Sigmoid colon (tissue), 7 donors: ENCODE results near the gene SF1. TPM values are rescaled to one million over a fixed set of nuclear protein-coding genes. Genes with fewer than 3 reads are reported as not detected.

Experiments
- DNase-seq: peaks from one replicate; pipeline ENCODE4 v3.0.0-alpha.2; 2019
- H3K27ac ChIP-seq, 4 donors: fragments of 200-600 bp; sonication (generic); one replicate each; pipeline ENCODE4 v1.5.1; 2016 to 2019; ENCODE audit warnings: mild to moderate bottlenecking in 1 of 4
- H3K27me3 ChIP-seq, 3 donors: fragments of 200-600 bp; sonication (generic); one replicate each; pipeline ENCODE4 v1.5.1; 2019; ENCODE audit warnings: mild to moderate bottlenecking in 1 of 3
- H3K36me3 ChIP-seq, 4 donors: fragments of 200-600 bp; sonication (generic); one replicate each; pipeline ENCODE4 v1.5.1; 2016 to 2019
- H3K4me1 ChIP-seq, 4 donors: fragments of 200-600 bp; sonication (generic); one replicate each; pipeline ENCODE4 v1.5.1; 2017 to 2019
- H3K4me3 ChIP-seq, 4 donors: fragments of 200-600 bp; sonication (generic); one replicate each; pipeline ENCODE4 v1.5.1; 2017 to 2019; ENCODE audit warnings: mild to moderate bottlenecking in 2 of 4, moderate library complexity in 1 of 4
- H3K9me3 ChIP-seq, 4 donors: fragments of 200-600 bp in 3 of 4; sonication (generic) in 3 of 4; one replicate each; pipeline versions ENCODE4 v1.5.1 to v1.6.1; 2013 to 2019
- EP300 ChIP-seq, 4 donors: sonication (generic); formaldehyde crosslinking; IDR thresholded peaks; one replicate each; pipeline ENCODE4 v1.6.1; 2017; ENCODE audit warnings: antibody characterized with exemption in 4 of 4
- POLR2A ChIP-seq, 2 donors: fragments of 450-650 bp; IDR thresholded peaks; one replicate each; pipeline ENCODE4 v1.6.1; 2016; ENCODE audit warnings: antibody characterized with exemption in 2 of 2, mild to moderate bottlenecking in 2 of 2, moderate library complexity in 2 of 2
- POLR2AphosphoS5 ChIP-seq, 4 donors: sonication (generic); formaldehyde crosslinking; IDR thresholded peaks; one replicate each; pipeline ENCODE4 v1.6.1; 2017; ENCODE audit warnings: antibody characterized with exemption in 4 of 4
- WGBS, 2 donors: extraction: QIAGEN DNeasy Blood & Tissue Kit; methylation state at CpG; one replicate each; pipeline ENCODE4 v1.1.7; 2013; 5-methylcytosine and 5-hydroxymethylcytosine counted together
- intact Hi-C: fragments of 100-400 bp; cut with DNase I; formaldehyde crosslinking; loops from one replicate; pipeline ENCODE4 v1.15.1; 2023
- polyA plus RNA-seq, 3 donors: library from polyadenylated mRNA; stranded (reverse); fragments of 200-250 nt; gene quantifications; one replicate each; pipeline ENCODE4 v1.2.3, GENCODE V29; 2013
- total RNA-seq, 4 donors: library from RNA; depleted of rRNA; stranded (reverse); fragments of >200 nt; gene quantifications; one replicate each; pipeline ENCODE4 v1.1.0, GENCODE V29; 2016
- TF ChIP-seq, protein P1 (sequence below), 4 experiments: fragments of 450-650 bp in 3 of 4; fragments of 200-600 bp in 1 of 4; IDR thresholded peaks; one replicate each; pipeline ENCODE4 v1.5.1; 2016 to 2019; ENCODE audit warnings: antibody characterized with exemption in 4 of 4, mild to moderate bottlenecking in 3 of 4, moderate library complexity in 2 of 4
- donor health status: healthy with polysubstance abuse.
- donor health status: Bipolar disorder and iron deficiency.
- donor health status: healthy.

Gene SF1
- total and polyA plus RNA-seq, 7 donors: 36.5 to 381 (median 185) TPM

DNA sequence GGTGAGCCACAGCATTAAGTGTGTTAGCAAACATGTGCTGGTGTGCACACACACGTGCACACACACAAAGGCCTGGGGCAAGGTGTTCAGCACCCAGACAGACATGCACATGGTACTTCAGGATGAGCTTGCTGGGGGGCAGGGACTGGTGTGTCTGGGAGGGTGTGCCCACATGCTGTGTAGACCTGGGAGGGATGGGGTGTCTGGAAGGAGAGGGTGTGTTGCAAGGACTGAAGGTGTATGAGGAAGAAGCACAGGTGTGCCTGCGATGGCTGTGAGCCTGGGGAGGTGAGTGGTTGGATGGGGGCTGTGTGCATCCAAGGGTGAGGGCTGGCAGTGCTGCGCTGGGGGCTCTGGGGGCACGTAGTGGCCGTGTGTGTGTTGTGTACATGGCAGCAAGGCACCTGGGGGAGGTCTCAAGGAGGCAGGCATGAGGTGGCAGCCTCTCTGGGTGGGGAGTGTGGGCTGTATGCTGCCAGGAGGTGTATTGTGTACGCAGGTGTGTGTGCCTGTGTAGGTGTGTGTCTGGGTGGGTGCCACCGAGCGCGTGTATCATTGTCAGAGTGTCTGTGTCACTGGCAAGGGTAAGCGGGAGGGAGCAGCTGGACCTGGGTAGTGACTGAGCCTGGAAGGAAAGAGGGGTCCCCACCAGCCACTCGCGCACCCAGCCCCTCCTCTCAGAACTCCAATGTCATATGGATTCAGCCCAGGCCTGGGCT, 57.5 kb downstream of the SF1 start:
- DNase-seq: no peak
- H3K27ac ChIP-seq: no peak overlapping the region
- peaks cover 13 to 70% (median 61%) of the 10 kb centered on the region in 3 donors for H3K27me3 ChIP-seq
- H3K36me3 ChIP-seq: no peaks in the 10 kb centered on the region
- intact Hi-C loops: loop anchor here (5.0 kb wide), 1 partner anchor 168 kb away; no protein-coding TSS in a partner anchor
- no peak overlapping the region for H3K4me3 ChIP-seq
- H3K4me1 ChIP-seq: peaks cover 0 to 7% (median 3%) of the 10 kb centered on the region in 4 donors
- 38 to 75% methylated on average over 12 of the region's 12 CpGs for WGBS, 2 donors
- no peaks in the 10 kb centered on the region for H3K9me3 ChIP-seq
- no peak for TF ChIP-seq EP300 (IDR thresholded peaks at IDR 0.05)
- TF ChIP-seq POLR2AphosphoS5 (IDR thresholded peaks at IDR 0.05): no peak
- no peak for TF ChIP-seq POLR2A (IDR thresholded peaks at IDR 0.05)
- TF ChIP-seq, protein P1, sequence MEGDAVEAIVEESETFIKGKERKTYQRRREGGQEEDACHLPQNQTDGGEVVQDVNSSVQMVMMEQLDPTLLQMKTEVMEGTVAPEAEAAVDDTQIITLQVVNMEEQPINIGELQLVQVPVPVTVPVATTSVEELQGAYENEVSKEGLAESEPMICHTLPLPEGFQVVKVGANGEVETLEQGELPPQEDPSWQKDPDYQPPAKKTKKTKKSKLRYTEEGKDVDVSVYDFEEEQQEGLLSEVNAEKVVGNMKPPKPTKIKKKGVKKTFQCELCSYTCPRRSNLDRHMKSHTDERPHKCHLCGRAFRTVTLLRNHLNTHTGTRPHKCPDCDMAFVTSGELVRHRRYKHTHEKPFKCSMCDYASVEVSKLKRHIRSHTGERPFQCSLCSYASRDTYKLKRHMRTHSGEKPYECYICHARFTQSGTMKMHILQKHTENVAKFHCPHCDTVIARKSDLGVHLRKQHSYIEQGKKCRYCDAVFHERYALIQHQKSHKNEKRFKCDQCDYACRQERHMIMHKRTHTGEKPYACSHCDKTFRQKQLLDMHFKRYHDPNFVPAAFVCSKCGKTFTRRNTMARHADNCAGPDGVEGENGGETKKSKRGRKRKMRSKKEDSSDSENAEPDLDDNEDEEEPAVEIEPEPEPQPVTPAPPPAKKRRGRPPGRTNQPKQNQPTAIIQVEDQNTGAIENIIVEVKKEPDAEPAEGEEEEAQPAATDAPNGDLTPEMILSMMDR (IDR thresholded peaks at IDR 0.05): no peak

DNA sequence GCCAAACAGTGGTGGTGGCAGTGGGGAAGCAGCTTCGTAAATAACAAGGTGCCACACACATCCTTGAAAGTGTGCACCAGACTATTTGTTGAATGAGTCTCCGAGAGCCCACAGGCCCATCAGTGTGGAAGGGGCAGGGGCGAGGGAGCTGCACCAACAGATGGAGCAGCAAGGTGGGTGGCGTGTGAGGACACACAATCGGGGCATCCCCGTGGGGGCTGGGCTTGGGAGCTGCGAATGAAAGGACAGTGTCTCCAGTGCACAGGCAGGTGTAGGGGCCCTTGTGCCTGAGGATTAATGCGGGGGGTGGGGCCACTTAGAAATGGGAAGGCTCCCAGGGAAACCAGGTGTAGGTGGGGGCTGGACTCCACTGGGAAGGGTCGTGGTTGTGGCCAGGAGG, 58.2 kb downstream of the SF1 start:
- intact Hi-C loops: loop anchor here (5.0 kb wide), 1 partner anchor 168 kb away; no protein-coding TSS in a partner anchor
- peak; percentile 61 for DNase-seq
- Histone ChIP-seq H3K27me3 (peaks cover 13 to 76% (median 68%) of the 10 kb centered on the region in 3 donors), H3K4me1 (peaks cover 0 to 7% (median 3%) of the 10 kb centered on the region in 4 donors), H3K27ac (no peak overlapping the region), H3K4me3 (no peak overlapping the region), H3K36me3 (no peaks in the 10 kb centered on the region), H3K9me3 (no peaks in the 10 kb centered on the region)
- WGBS, 2 donors: 61 to 77% methylated on average over 9 of the region's 9 CpGs
- TF ChIP-seq, protein P1 (IDR thresholded peaks at IDR 0.05): no peak
- TF ChIP-seq EP300 (IDR thresholded peaks at IDR 0.05) (no peak), POLR2AphosphoS5 (IDR thresholded peaks at IDR 0.05) (no peak), POLR2A (IDR thresholded peaks at IDR 0.05) (no peak)

DNA sequence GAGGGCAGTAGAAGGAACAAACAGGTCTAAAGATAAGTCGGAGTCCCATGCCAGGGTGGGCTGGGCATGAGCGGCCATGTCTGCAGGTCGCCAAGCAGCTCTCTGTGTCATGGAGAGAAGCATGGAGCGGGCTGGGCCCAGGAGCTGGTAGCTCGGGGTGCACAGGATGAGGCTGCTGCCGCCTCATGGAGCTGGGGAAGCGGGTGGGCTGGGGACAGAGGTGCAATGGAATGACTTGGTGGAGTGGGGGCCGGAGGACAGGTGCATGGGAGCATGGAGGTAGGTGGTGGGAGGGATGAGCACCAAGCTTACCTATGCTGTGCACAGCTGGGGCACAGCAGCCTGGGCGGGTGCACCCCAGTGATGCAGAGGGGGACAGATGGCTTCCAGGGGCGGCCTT, 58.9 kb downstream of the SF1 start:
- TF ChIP-seq POLR2AphosphoS5 (IDR thresholded peaks at IDR 0.05): no peak
- TF ChIP-seq EP300 (IDR thresholded peaks at IDR 0.05): no peak
- TF ChIP-seq, protein P1 (IDR thresholded peaks at IDR 0.05): no peak
- TF ChIP-seq POLR2A (IDR thresholded peaks at IDR 0.05): no peak
- no peak for DNase-seq
- Histone ChIP-seq H3K27ac (no peak overlapping the region), H3K36me3 (no peaks in the 10 kb centered on the region), H3K4me3 (no peak overlapping the region), H3K27me3 (peaks cover 15 to 84% (median 69%) of the 10 kb centered on the region in 3 donors), H3K9me3 (no peaks in the 10 kb centered on the region), H3K4me1 (peaks cover 0 to 7% (median 3%) of the 10 kb centered on the region in 4 donors)
- 84 to 88% methylated on average over 10 of the region's 10 CpGs for WGBS, 2 donors
- intact Hi-C loops: no loop called here

DNA sequence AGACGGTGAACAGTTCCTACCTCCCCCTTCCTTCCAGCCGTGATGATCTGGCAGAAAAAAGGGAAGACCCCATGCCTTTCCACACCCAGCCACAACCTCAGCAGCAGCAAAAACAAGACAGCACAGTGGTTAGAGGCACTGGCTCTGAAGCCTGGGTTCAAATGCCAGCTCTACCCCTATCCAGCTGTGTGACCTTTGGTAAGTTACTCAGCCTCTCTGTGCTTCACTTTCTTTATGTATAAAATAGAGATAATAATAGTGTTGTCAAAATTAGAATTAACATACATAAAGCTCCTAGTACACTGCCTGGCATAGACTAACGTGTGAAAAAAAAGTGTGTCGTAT, 59.6 kb downstream of the SF1 start:
- 58 to 65% methylated on average over 4 of the region's 4 CpGs for WGBS, 2 donors
- Histone ChIP-seq H3K4me1 (peaks cover 0 to 8% (median 4%) of the 10 kb centered on the region in 4 donors), H3K4me3 (no peak overlapping the region), H3K27me3 (peaks cover 21 to 90% (median 74%) of the 10 kb centered on the region in 3 donors), H3K36me3 (no peaks in the 10 kb centered on the region), H3K9me3 (no peaks in the 10 kb centered on the region), H3K27ac (no peak overlapping the region)
- TF ChIP-seq, protein P1 (IDR thresholded peaks at IDR 0.05): no peak
- no peak for TF ChIP-seq POLR2A (IDR thresholded peaks at IDR 0.05)
- TF ChIP-seq EP300 (IDR thresholded peaks at IDR 0.05): no peak
- TF ChIP-seq POLR2AphosphoS5 (IDR thresholded peaks at IDR 0.05): no peak
- no peak for DNase-seq
- intact Hi-C loops: no loop called here
